Pancreas (tissue), 10 donors: ENCODE results near the gene AP1S1. TPM values are rescaled to one million over a fixed set of nuclear protein-coding genes. Genes with fewer than 3 reads are reported as not detected.

ENCODE experiments used
- ATAC-seq, 4 donors: fragments of 200-7000 bp; cut with Tn5 transposase; one replicate each; pipeline versions ENCODE4 v1.8.0 to v1.9.1; 2020; ENCODE audit warnings: mild to moderate bottlenecking in 4 of 4, moderate library complexity in 4 of 4
- DNase-seq, 6 donors: peaks; one replicate each; pipeline ENCODE4 v3.0.0-alpha.2; 2020
- FAIRE-seq: peaks from 2 replicates; lab custom pipeline; 2012; peaks lifted over from hg19 to GRCh38; lab: Jason Lieb, UNC
- H3K27ac ChIP-seq, 4 donors: fragments of 200-600 bp; sonication (generic); 1 replicate in 3 of 4; 2 replicates in 1 of 4; pipeline versions ENCODE4 v1.5.0 to v1.8.0; 2020
- H3K27me3 ChIP-seq, 4 donors: fragments of 200-600 bp; one replicate each; pipeline ENCODE4 v1.8.0; 2021
- H3K36me3 ChIP-seq, 3 donors: fragments of 200-600 bp; sonication (generic) in 1 of 3; one replicate each; pipeline versions ENCODE4 v1.5.0 to v1.8.0; 2020 to 2021
- H3K4me1 ChIP-seq, 3 donors: fragments of 200-600 bp; one replicate each; pipeline ENCODE4 v1.8.0; 2021
- H3K4me3 ChIP-seq, 4 donors: fragments of 200-600 bp; sonication (generic) in 2 of 4; one replicate each; pipeline versions ENCODE4 v1.5.0 to v1.8.0; 2020 to 2021
- H3K9me3 ChIP-seq, 4 donors: fragments of 200-600 bp; one replicate each; pipeline ENCODE4 v1.8.0; 2021
- CTCF ChIP-seq, 4 donors: fragments of 200-600 bp; sonication (generic) in 3 of 4; IDR thresholded peaks; one replicate each; pipeline versions ENCODE4 v1.5.0 to v1.8.0; 2021; ENCODE audit warnings: antibody characterized with exemption in 4 of 4
- WGBS, 2 donors: extraction: QIAGEN DNeasy Blood & Tissue Kit; methylation state at CpG; one replicate each; pipeline ENCODE4 v1.1.7; 2013; 5-methylcytosine and 5-hydroxymethylcytosine counted together
- intact Hi-C, 3 donors: fragments of 100-400 bp; cut with DNase I; formaldehyde crosslinking; loops; one replicate each; pipeline versions ENCODE4 v1.11.1 to v1.14.2; 2022
- polyA plus RNA-seq, 2 donors: library from polyadenylated mRNA; stranded (reverse); fragments of 200-250 nt; gene quantifications; one replicate each; pipeline ENCODE4 v1.2.3, GENCODE V29; 2013
- total RNA-seq, 6 donors: library from RNA; stranded (reverse); fragmentation: NEBNext Ultra II Directional in 4 of 6; extraction: Animal tissue kit (Norgen Biotek cat#: 25700) in 4 of 6; gene quantifications; one replicate each; pipeline versions ENCODE4 v1.2.1 to v1.2.4, GENCODE V29; 2021 to 2023
- donor health status: healthy with polysubstance abuse.
- donor health status: DM: no; HTN: no; CAD: no; lungs with moderate emphysema.
- donor health status: DM: no; HTN: no; CAD: no.
- donor health status: control.
- donor health status: control.
- donor health status: Bipolar disorder and iron deficiency.
- donor health status: DM: yes; HTN: yes; CAD: no.
- donor health status: DM: no; HTN: no; CAD: no.
- donor health status: DM: no; HTN: no; CAD: no.
- donor health status: DM: yes; HTN: yes; CAD: no.

Gene AP1S1
- total and polyA plus RNA-seq, 8 donors: 12.0 to 34.7 (median 19.2) TPM

- Histone ChIP-seq H3K9me3 (no peaks in the 10 kb centered on the region), H3K4me3 (peak overlapping the region in 2 of 4 donors; percentile 16 to 39), H3K4me1 (peaks cover 10 to 25% (median 20%) of the 10 kb centered on the region in 3 donors), H3K27me3 (peaks cover 0 to 20% (median 0%) of the 10 kb centered on the region in 4 donors), H3K36me3 (peaks cover 0 to 4% (median 0%) of the 10 kb centered on the region in 3 donors), H3K27ac (no peak overlapping the region)
- ATAC-seq (peak; percentile 30 to 57 (median 36)), DNase-seq (peak in 3 of 6 donors; percentile 40 to 86 (median 80)), FAIRE-seq (no peak)
- intact Hi-C loops: no loop called here
- 2% methylated on average over 70 to 75 of the region's 75 CpGs for WGBS, 2 donors
- no peak for TF ChIP-seq CTCF (IDR thresholded peaks at IDR 0.05)
Measured at GRCh38 chr7:101164071-101164840, 10.0 kb downstream of the AP1S1 start.

GRCh38 chr7:101165075-101165957 lies 11.0 kb downstream of the AP1S1 start, which contains the start of gene VGF:
Gene VGF (minus strand): TSS chr7:101165569. CDS start chr7:101164843, 726 bp downstream.
- Histone ChIP-seq H3K4me3 (peak within 1 kb of the TSS in 2 of 4 donors; percentile 9 to 39), H3K4me1 (peaks cover 10 to 25% (median 20%) of the 10 kb centered on the region in 3 donors), H3K36me3 (no peaks in the 10 kb centered on the region), H3K9me3 (no peaks in the 10 kb centered on the region), H3K27ac (no peak within 1 kb of the TSS), H3K27me3 (peaks cover 0 to 25% (median 0%) of the 10 kb centered on the region in 4 donors)
- 2 to 3% methylated on average over 71 to 74 of the region's 74 CpGs for WGBS, 2 donors
- intact Hi-C loops: no loop called here
- DNase-seq (peak; percentile 88 to 99 (median 94)), FAIRE-seq (no peak), ATAC-seq (peak; percentile 87 to 93 (median 90))
- TF ChIP-seq CTCF (IDR thresholded peaks at IDR 0.05): no peak

- Histone ChIP-seq H3K27me3 (peaks cover 0 to 31% (median 0%) of the 10 kb centered on the region in 4 donors), H3K27ac (no peak overlapping the region), H3K4me3 (peak overlapping the region in 2 of 4 donors; percentile 9 to 18), H3K36me3 (no peaks in the 10 kb centered on the region), H3K4me1 (peaks cover 10 to 25% (median 20%) of the 10 kb centered on the region in 3 donors), H3K9me3 (no peaks in the 10 kb centered on the region)
- DNase-seq: peak in 1 of 6 donors; percentile 59
- no peak for ATAC-seq
- WGBS, 2 donors: 1 to 2% methylated on average over 34 to 38 of the region's 38 CpGs
- no peak for FAIRE-seq
- intact Hi-C loops: no loop called here
- no peak for TF ChIP-seq CTCF (IDR thresholded peaks at IDR 0.05)
Measured at GRCh38 chr7:101165958-101166647, 11.8 kb downstream of the AP1S1 start.

- Histone ChIP-seq H3K9me3 (no peaks in the 10 kb centered on the region), H3K27ac (no peak overlapping the region), H3K27me3 (peaks cover 0 to 35% (median 0%) of the 10 kb centered on the region in 4 donors), H3K4me1 (peaks cover 10 to 25% (median 20%) of the 10 kb centered on the region in 3 donors), H3K36me3 (no peaks in the 10 kb centered on the region), H3K4me3 (no peak overlapping the region)
- TF ChIP-seq CTCF (IDR thresholded peaks at IDR 0.05): no peak
- intact Hi-C loops: no loop called here
- 0 to 3% methylated on average over 10 to 11 of the region's 11 CpGs for WGBS, 2 donors
- DNase-seq: no peak
- no peak for FAIRE-seq
- no peak for ATAC-seq
Measured at GRCh38 chr7:101166648-101166908, 12.3 kb downstream of the AP1S1 start.
